CD4-positive, alpha-beta T cell treated with Interleukin-10 for 1 hour (primary cell): ENCODE measurements around the gene SNTG2.

ENCODE experiments used
- DNase-seq: peaks from one replicate; pipeline ENCODE4 v3.0.0-alpha.2; 2020

The SNTG2 gene

DNA sequence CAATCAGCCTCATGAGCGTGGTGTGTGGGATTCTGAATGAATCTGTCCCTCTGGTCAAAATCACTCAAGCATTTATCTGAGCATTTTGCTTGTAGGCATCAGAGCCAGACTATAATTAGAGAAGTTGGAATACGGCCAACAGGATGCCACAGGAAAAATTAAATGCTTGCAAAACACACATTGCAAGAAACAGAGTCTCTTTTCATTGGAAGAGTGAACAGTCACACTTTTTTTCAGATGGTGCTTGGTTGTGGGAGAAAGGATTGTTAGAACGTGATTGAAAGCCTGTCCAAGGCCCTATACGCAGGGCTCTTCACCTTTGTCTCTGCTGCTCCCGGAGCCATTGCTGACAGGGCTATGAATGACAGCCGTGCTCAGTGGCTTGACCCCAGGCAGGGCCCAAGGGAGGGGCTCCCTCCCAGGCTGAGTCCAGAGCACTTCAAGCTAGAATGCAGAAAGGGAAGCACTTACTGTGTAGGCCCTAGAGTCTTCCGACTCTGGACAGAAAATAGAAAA, 59.8 kb downstream of the SNTG2 start:
- no peak for DNase-seq

DNA sequence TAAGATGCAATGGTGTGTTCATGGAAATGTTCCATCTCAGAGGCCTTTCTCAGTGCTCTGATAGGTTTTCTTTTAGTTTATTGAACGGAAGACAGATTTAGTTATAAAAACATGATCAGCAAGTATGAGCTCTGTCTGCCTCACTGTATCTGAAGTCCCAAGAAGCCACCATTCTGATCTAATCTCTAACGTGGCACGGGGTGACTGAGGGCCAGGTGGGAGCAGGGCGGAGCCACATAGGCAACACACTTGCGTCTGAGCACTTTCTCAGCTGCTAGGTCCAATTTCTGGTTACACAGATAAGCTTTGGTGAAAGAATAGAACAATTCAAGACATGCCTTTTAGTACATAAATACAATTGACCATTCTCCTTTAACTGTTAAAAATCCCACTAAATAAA, 60.4 kb downstream of the SNTG2 start:
- DNase-seq: no peak

DNA sequence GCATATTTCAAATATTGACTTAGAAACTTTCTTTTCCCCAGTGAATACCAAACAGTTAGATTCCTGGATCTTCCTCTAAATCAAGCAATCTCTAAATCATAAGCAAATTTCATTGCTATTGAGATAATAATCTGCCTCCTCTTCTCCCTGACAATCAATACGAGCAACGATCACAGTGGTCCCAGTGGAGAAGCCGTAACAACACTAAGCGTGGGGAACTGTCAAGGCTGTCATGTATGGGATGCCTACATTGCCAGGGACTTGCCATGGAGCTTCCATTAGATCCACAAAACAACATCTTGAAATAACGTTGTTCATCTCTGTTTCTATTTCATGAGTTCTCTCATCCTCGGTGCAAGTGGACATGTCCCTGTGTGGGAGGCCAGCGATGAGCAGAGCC, 61.3 kb downstream of the SNTG2 start:
- no peak for DNase-seq

DNA sequence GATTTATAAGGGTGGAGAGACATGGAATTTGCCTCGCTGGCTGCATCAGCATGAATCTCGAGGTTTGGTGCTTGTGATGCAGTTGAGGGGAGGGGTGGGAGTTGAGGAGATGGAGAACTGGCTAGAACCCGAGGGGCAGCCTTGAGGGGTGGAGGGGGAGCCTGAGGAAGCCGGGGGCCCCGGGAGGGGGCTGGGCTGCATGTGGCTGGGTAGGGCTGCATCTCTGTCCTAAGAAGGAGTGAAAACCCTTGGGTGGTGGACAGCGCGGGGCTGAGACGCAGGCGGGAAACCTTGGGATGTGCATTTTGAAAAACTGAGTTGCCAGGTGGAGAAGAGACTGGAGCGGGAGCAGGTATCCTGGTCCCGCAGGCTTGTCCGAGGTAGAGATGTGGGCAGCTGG, 64.2 kb downstream of the SNTG2 start:
- no peak for DNase-seq

DNA sequence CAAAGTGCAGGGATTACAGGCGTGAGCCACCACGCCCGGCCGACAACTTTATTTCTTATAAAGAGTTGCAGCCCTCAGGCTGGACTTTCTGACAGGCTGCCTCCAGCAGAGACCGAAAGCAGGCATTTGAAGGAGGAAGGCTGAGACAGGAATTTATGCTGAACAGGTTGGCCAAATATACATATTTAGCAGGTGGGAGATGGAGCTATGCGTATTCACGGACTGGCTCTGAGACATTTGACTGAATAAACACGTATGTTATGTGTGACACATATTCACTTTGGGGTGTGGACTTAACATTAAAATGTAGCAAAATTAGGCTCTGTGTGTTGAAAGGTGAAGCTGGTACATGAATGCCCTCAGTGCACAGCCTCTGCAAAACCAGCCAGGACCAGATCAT, 65.9 kb downstream of the SNTG2 start:
- DNase-seq: no peak

DNA sequence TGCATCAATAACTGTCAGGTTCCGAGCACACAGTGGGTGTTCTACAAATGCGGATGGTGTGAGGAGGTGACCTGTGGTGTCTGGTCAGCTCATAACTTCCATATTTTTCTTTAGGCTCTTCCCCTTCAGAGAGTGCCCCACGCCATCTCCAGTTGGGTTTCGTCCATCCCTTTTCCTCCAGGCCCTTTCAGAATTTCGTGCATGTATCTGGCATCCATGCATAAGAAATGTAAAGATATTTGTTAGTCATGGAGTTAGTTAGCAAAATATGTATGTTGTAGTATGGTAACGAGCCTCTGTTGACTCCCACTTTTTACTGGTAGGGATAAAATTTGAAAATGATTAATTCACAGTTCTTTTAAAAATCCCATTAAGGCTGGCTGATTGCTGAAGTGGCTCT, 67.2 kb downstream of the SNTG2 start:
- no peak for DNase-seq

DNA sequence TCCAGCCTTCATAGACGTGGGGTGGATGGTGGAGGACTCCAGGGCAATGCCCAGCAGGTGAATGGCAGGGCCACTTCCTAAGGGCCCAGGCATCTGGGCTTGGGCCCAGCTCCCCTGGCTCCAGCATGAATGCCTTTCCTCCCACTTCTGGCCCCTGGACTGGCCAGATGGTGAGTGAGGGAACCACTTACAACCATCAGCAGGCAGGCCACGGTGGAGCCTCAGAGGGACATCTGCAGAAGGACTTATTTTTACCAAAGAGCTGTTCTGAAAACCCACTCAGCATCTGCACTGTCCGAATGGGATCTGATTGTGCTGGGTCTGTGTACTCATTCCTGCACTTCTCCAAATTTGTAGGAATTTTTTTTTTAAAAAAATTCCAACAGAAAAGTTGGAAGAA, 69.6 kb downstream of the SNTG2 start:
- DNase-seq: no peak

DNA sequence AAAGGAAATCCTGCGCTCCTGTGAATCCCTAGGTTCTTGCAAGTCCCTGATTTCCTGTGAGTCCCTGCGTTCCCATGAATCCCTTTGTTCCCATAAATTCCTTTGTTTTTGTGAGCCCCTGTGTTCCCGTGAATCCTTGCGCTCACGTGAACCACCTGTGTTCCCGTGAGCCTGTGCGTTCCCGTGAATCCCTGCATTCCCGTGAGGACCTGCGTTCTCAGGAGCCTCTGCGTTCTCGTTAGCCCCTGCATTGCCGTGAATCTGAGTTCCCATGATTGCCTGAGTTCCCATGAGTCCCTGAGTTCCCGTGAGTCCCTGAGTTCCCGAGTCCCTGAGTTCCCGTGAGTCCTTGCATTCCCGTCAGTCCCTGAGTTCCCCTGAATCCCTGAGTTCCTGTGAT, 71.5 kb downstream of the SNTG2 start:
- DNase-seq: no peak

DNA sequence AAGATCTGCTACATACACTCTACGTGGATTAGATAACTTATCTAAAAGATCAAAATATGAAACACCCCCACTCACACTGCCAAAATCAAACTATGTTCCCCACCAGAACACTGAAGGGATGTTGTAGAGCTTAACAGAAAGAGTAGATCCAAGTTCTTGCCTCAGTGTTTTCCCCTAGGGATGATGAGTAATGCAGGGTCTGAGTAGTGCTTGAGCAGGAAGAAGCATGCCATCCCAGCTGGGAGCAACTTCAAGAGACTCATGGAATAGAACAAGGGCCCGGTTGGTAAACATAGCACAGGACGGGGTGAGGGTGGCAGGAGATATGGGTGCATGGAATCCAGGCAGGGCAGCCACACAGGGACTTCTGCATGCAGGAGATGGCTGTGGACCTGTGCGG, 74.3 kb downstream of the SNTG2 start:
- DNase-seq: no peak

DNA sequence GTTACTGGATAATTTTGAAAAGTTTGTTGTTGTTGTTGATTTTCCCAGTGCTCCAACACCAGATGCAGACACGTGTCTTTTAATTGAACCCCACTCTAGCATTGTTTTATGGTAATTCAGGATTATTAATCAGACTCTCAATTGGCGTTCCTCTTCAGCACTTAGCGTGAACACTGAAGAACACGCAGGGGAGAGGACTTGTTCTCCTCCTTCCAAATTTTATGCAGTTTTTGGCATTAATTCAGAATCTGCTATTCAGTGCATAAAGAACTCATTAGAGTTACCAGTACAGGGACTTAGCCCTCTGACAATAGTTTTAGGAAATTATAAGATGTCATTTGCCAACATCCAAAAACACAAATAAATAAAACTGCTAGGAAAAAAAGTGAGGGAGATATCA, 75.5 kb downstream of the SNTG2 start:
- no peak for DNase-seq

DNA sequence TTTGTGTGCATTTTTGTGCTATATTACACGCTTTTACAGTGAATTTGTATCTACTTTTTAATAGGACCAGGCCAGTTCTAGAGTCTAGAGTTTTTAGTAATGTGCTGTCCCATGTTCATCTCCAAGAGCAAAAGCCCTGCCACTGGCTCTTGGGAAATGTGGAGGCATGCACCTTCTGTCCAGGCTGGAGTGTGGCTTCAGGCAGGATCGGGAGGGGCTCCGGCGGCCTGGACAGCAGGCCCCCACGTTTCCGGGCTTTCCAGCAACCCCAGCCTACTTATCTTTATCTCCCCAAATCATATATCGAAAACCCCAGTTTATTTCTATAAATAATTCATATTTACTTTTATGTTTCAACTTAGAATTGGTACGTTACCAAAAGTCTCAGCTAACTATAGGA, 78.2 kb downstream of the SNTG2 start:
- no peak for DNase-seq

DNA sequence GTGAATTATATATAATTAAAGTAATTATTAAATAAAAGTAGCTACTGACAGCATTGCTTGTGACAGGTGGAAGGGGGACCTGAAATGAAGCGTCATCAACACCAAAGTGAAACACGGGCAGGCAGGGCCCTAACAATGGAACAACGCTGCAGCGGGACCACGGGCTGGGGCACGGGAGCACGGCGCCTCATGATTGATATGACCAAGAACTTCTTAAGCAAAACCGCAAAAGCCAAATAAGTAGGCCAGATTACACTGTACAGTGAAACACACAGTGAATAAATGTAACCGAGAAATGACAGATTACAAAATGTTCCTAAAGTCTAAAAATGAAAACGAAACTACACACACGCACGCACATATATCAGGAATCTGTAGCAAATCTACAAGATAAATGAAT, 81.4 kb downstream of the SNTG2 start:
- DNase-seq: peak; percentile 7

DNA sequence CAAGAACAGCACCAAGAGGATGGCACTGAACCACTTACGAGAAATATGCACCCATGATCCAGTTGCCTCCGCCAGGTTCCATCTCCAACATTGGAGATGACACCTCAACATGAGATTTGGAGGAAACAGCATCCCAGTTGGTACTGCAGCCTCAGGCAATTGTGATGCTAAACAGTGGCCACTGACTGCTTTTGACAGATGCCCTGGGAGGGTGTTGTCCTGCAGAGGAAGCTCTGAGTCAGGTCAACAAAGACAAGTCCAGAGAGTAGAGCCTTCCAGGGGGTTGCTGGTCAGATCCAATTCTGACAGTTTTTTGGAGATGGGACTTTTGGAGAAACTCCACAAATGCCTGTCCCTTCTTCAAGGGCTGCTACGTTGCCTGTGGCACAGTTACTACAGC, 82.4 kb downstream of the SNTG2 start:
- DNase-seq: no peak

DNA sequence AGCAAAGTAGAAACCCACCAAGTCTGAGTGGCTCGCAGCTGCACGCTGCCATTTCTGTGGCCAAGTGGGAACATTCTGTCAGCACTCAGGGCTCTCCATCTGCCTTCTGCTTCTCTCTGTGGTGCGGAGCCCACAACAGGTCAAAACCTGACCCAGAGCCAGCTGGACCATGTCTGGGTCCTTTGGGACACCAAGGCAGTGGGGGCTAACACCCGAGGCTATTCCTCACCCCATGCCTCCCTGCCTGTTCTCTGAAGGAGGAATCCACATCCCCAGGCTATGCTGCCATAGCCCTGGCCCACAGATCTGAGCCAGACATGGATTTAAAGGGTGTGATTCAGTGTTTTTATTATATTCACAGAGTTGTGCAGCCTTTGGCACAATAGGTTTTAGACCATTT, 86.4 kb downstream of the SNTG2 start:
- DNase-seq: no peak

DNA sequence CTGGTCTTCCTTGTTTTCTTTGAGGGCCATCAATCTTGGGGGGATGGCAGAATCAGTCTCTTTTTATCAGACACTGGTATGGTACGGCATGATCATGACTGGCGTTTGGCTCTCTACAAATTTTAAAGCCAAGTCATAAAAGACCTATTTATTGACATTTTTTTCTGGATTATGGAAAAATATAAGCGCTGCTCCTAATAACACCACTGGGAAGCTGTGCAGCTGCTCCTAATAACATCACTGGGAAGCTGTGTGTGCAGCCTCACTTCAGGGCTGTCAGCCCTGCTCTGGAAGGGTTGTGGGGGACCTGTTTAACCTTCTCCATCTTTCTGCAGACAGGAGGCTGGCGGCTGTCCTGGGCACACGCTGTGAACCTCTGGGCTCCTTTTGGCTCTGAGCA, 88.9 kb downstream of the SNTG2 start:
- no peak for DNase-seq

DNA sequence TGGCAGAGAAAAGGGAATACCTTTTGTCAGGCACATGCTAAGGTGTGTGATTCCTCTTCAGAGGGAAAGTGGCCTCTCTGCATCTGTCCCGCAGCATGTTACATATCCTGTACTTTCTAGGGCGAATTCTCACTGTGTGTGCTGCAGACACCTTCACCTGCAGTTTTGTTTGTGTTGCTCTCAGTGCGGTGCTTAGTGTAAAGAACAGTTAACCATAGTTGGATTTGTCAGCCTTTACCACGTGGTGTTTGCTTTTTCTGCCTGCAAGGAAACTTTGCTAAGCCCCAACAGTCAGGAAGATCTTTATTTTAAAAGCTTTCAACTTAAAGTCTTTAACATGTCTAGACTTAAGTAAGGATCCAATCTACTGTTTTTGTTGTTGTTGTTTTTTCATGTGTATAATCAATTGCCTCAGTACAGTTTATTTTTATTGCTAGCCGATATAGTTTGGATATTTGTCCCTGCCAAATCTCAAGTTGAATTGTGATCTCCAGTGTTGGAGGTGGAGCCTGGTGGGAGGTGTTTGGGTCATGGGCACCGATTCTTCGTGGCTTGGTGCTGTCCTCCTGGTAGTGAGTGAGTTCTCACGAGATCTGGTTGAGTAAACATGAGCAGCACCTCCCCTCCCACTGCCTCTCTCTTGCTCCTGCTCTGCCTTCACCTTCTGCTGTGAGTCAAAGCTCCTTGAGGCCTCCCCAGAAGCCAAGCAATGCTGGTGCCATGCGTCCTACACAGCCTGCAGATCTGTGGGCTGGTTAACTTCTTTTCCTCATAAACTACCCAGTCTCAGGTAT, 90.6 kb downstream of the SNTG2 start:
- no peak for DNase-seq

DNA sequence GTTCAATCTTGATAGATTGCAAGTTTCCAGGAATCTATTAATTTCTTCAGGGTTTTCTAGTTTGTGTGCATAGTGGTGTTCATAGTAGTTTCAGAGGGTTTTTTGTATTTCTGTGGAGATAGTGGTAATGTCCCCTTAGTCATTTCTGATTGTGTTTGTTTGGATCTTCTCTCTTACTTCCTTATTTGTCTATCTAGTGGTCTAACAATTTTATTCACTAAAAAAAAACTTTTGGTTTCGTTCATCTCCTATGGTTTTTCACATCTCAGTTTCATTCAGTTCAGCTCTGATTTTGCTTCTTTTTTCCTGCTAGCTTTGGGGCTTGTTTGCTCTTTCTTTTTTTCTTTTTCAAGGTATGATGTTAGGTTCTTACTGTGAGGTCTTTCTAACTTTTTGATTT, 94.5 kb downstream of the SNTG2 start:
- DNase-seq: no peak

DNA sequence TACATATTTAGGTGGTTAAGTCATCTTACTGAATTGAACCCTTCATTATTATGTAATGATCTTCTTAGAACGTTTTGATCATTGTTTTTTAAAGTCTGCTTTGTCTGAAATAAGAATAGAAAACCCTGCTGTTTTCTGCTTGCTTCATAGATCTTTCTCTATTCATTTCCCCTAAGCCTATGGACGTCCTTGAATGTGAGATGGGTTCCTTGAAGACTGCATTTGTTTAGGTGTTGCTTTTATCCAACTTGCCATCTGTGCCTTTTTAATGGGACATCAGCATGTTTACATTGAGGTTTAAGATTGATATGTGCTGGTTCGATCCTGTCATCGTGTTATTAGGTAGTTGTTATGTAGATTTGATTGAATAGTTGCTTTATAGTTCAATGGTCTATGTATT, 95.4 kb downstream of the SNTG2 start:
- no peak for DNase-seq

DNA sequence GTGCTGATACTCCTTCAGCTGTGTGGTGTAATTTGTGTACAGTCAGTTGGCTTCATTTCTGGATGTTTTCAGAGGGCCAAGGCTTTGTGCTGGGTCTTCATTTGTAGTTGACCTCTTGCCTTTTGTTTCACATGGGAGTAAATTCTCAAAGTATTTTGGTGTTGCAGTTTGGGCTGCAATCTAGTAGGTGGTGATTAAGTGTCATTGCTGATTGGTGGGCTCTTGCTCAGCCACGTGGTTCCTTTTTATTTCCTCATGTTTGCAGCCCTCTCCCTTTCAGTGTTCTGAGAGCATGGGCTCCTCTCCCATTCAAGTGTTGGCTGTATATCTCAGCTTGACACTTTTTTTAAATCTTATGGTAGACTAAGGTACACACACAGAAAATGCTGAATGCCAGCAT, 96.8 kb downstream of the SNTG2 start:
- peak; percentile 5 for DNase-seq

DNA sequence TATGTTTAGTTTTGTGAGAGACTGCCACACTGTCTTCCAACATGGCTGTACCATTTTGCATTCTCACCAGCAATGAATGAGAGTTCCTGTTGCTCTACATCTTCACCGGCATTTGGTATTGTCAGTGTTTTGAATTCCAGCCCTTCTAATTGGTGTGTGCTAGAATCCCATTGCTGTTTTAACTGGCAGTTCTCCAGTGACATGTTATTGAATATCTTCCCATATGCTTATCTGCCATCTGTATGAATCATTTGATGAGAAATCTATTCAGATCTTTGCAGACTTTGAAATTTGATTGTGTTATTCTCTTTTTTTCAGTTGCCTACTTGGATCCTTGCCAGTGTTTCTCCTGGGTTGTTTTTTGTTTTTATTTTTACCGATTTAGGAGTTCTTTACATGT, 99.0 kb downstream of the SNTG2 start:
- DNase-seq: no peak

DNA sequence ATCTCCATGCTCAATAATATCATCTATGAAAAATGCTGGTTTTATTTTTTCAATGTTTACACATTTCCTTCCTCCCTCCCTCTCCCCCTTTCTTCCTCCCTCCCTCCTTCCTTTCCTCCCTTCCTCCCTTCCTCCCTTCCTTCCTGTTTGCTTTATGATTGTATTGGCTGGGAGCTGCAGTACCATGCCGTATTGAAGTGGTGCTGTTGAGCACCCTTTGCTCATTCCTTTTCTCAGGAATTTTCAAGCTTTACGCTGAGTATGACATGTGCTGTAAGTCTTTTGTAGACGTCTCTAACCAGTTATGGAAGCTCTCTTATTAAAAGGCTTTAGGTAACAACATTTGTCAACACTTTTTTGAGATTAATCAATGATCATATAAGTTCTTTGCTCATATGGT, 100.4 kb downstream of the SNTG2 start:
- DNase-seq: no peak

DNA sequence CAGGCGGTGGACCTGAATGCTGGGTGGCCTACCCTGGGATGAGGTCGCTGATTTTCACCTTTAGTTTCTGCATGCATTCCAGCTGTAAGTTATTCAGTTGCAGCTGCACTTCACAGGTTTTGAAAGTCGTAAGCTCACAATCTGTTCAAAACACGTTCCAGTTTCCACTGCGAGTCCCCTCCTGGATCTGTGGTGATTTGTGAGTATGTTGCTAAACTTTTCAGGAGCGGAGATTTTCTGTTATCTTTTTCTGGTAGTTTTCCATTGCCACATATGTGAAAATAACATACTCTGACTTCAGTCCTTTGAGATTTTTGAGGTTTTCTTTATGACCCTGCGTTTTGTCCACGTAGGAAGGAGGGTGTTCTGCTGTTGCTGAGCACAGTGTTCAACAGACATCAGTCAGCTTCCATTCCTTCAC, 102.1 kb downstream of the SNTG2 start:
- DNase-seq: no peak

DNA sequence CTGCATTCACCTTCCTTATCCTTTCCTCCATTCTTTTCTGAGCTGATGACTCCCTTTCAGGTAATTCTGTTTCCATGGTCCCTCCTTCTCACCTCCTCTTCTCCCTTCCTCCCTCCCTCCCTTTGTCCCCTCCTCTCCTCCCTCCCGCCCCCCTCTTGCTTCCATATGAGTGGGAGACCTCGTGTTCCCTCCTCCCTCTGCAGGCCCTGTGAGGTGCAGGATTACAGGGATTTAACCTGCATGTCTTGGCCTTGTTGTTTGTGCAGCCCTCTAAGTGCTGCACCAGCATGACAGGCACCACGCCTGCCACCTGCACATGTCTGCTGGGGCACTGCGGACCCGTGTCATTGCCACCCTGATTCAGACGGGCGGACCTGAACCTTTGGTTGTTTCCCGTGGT, 103.1 kb downstream of the SNTG2 start:
- no peak for DNase-seq

DNA sequence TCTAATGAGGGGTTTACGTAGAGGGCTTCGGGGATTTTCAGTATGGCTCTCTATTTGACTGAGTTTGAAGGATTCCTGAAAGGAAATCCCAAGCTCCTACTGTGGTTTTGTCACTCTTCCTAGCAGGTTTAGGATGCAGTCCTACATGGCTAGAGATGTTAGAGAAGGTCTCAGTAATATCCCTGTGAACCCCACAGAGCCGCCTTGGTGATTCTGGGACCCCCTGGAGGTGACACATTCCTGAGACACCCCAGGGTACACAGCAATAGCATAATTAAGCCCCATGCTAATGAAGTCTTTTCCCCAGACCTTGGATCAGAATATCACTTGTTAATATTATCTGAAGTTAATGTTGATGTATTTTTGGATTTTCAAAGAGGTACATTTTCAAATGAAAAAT, 103.8 kb downstream of the SNTG2 start:
- DNase-seq: no peak

DNA sequence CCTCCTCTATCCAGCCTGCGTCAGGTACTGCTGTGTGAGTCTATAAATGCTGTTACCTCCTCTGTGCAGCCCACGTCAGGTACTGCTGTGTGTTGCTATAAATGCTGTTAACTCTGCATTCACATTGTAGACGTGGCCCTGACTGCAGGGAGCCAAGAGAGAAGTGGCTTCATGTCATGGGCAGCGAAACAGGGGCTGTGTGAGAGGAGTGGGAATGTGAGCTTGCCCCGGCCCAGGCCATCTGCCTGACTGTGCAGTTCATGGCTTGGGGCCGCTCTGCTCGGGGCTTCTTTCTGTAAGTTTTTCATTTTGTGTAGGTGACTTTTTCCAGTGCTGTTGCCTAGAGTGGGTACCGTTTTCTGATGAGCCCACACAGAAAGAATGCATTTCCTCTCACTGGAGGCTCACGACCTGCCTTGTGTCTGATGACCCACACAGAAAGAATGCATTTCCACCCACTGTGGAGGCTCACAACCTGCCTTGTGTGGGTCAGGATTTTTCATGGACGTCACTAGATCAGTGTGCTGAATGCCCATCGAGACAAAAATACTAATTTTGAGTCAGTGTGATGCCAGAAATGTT, 104.5 kb downstream of the SNTG2 start:
- DNase-seq: no peak
